Choroid plexus epithelial cell (primary cell): ENCODE measurements around the gene DDX24.

Experiments
- DNase-seq: peaks from one replicate; pipeline ENCODE4 v3.0.0-alpha.2; 2010; ENCODE audit warnings: low read depth
- H3K4me3 ChIP-seq: 2 replicates; pipeline ENCODE4 v1.5.1; 2011; ENCODE audit warnings: low read depth, mild to moderate bottlenecking, control low read depth, low read length, moderate library complexity
- TF ChIP-seq, protein P1 (sequence below): conservative IDR thresholded peaks from 2 replicates; pipeline ENCODE4 v1.5.1; 2011; ENCODE audit warnings: low read depth, mild to moderate bottlenecking, control low read depth, inconsistent platforms, low read length, moderate library complexity

Gene DDX24

DNA sequence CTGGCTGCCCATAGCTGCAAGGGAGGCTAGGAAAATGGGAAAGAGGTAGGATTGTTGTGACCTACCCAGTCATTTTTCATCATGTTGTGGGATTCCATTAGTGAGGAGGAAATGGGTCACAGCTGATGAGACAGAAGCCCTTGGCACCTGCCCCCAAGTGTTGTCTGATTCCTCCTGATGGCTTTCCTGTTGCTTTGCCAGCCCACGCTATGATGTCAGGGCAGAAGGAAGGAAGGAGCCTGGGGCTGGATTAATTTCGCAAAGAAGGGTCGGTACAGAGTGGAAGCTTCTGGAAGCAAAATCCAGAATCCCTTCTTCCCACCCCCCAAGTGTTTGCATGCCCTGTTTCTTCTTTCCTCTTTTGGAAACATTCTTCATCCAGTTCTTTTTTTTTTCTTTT is 46.1 kb downstream of the DDX24 start:
- DNase-seq, result no peak
- TF ChIP-seq, protein P1, sequence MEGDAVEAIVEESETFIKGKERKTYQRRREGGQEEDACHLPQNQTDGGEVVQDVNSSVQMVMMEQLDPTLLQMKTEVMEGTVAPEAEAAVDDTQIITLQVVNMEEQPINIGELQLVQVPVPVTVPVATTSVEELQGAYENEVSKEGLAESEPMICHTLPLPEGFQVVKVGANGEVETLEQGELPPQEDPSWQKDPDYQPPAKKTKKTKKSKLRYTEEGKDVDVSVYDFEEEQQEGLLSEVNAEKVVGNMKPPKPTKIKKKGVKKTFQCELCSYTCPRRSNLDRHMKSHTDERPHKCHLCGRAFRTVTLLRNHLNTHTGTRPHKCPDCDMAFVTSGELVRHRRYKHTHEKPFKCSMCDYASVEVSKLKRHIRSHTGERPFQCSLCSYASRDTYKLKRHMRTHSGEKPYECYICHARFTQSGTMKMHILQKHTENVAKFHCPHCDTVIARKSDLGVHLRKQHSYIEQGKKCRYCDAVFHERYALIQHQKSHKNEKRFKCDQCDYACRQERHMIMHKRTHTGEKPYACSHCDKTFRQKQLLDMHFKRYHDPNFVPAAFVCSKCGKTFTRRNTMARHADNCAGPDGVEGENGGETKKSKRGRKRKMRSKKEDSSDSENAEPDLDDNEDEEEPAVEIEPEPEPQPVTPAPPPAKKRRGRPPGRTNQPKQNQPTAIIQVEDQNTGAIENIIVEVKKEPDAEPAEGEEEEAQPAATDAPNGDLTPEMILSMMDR, result no peak
- H3K4me3 ChIP-seq, result no peak overlapping the region

DNA sequence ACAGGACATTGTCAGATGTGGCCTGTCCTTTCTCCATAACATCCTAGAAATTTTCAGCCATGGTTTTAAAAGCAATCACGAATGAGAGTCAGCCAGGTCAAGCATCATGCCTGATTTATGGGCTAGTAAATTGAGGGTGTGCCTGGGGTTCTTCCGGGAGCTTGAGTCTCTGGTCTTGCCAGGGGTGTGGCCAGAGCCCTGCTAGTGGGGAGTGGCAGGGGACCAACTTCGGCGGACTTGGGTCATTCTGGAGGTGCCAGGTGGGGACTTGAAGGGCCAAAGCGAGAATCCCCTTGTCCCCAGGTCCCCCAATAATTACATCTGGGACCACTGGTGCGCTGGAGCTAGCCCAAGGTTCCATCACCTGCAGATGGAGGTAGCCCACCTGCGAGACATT is 49.1 kb downstream of the DDX24 start:
- TF ChIP-seq, protein P1, result no peak
- DNase-seq, result no peak
- H3K4me3 ChIP-seq, result no peak overlapping the region

DNA sequence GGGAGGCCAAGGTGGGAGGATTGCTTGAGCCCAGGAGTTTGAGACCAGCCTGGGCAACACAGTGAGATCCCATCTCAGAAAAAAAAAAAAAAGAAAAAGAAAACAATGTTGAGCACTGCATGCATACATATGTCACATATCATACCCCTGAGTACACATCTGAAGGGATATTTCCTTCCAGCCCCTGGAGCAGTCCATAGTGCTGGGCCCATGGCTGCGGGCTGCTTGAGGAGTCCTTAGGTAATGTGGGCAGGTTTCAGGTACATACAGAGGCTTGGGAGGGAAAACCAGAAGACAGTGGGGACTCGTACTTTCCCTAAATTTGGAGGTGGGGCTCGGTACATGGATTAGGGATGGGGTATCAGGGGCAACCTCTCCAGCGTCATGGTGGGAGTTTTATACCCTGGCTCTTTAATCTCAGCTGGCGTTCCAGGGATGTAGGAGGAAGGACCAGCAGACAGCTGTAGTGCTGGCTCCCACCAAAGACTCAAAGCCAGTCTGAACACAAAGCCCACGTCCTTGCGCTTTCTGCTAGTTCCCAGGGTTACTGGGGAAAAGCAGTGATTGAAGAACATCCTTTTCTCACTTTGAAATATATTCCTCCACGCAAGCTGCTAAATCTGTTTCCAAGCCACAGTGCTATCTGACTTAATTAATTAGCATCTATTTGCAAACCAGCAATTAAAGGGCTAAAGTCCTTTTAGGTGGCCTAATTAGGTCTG is 49.7 kb downstream of the DDX24 start:
- H3K4me3 ChIP-seq, result no peak overlapping the region
- DNase-seq, result no peak
- TF ChIP-seq, protein P1, result no peak

DNA sequence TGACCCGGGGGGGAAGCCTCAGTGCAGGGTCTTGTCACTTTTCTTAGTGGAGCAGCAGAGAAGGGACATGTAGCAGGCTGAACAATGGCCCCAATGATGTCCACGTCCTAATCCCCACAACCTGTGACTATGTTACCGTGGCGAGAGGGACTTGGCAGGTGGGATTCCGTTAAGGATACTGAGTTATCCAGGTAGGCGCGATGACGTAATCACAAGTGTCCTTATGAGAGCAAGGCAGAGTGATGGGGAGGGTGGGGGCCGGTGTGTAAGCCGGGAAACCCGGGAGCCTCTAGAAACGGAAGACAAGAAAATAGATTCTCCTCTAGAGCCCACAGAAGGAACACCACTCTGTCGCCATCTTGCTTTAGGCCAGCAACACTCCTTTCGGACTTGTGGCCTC is 50.4 kb downstream of the DDX24 start:
- TF ChIP-seq, protein P1, result no peak
- DNase-seq, result no peak
- H3K4me3 ChIP-seq, result no peak overlapping the region

DNA sequence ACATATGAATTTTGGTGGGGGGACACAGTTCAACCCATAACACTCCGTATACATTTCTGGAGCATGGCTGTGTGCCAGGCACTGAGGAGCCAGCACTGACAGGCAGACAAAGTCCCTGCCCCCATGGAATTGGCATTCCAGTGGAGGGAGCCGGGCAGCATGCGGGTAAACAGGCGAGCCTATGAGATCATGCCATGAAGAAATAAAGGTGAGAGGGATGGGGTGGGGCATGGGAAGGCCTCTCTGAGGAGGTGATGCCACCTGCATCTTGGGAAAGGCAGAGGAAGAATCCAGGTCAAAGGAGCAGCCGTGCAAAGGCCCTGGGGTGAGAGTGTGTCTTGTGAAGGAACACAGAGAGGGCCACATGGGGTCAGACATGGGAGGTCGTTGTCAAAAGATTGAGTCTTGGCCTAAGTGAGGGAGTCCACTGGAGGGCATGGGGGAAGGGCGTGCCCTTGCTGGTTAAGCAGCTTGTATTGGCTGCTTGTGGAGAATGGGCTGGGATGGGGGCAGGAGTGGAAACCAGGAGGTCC is 51.3 kb downstream of the DDX24 start:
- no peak overlapping the region for H3K4me3 ChIP-seq
- TF ChIP-seq, protein P1, result no peak
- DNase-seq, result no peak

DNA sequence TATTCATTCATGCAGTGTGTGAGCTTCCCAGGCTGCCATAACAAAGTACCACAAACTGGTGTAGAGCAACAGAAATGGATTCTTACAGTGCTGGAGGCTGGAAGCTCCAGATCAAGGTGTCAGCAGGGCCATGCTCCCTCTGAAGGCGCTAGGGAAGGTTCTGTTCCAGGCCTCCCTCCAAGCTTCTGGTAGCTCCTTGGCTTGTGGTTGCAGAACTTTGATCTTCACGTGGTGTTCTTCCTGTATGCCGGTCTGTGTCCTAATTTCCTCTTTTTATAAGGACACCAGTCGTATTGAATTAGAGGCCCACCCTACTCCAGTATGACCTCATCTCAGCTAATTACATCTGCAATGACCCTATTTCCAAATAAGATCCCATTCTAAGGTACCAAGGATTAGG is 51.7 kb downstream of the DDX24 start:
- TF ChIP-seq, protein P1, result no peak
- DNase-seq, result no peak
- no peak overlapping the region for H3K4me3 ChIP-seq

DNA sequence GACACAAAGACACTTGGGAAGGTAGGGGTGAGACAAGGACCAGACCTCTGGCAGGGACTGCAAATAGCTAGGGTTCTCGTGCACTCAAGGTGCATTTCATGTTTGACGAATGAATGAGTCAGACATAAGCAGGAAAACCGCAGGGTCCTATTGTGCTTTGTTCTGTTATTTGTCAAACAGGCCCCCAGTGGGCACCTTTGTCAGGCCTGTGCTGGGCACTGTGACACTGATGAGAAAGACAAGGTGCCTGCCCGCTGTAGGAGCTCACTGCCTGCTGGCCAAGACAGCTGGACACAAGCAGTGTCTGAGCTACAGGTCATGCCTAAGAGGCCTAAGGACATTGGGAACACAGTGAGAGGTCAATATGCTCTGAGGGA is 52.6 kb downstream of the DDX24 start:
- H3K4me3 ChIP-seq, result no peak overlapping the region
- TF ChIP-seq, protein P1, result no peak
- DNase-seq, result no peak
